Keratinocyte (primary cell): ENCODE data around the gene RRBP1. TPM values are rescaled to one million over a fixed set of nuclear protein-coding genes. Genes with fewer than 3 reads are reported as not detected.

Experiments used
- DNase-seq: peaks from one replicate; pipeline ENCODE4 v3.0.0-alpha.2; 2011; ENCODE audit warnings: low read depth, missing footprints, low spot score
- FAIRE-seq: peaks from 2 replicates; lab custom pipeline; 2011; peaks lifted over from hg19 to GRCh38; lab: Jason Lieb, UNC
- H2AFZ ChIP-seq: 2 replicates; pipeline ENCODE4 v1.6.0; 2012; ENCODE audit warnings: low read length, control low read depth, inconsistent platforms; ENCODE audit not compliant: control insufficient read depth
- H3K27ac ChIP-seq: 2 replicates; pipeline ENCODE4 v1.5.1; 2011; ENCODE audit warnings: low read length; ENCODE audit not compliant: control insufficient read depth, insufficient read depth
- H3K27me3 ChIP-seq: 3 replicates; pipeline ENCODE4 v1.6.0; 2011; ENCODE audit warnings: low read length; ENCODE audit not compliant: control insufficient read depth, insufficient read depth; ENCODE audit errors: extremely low read depth
- H3K36me3 ChIP-seq, 2 experiments: 2 replicates in 1 of 2; 3 replicates in 1 of 2; pipeline ENCODE4 v1.5.1; 2011; ENCODE audit warnings: low read length in 2 of 2, mild to moderate bottlenecking in 1 of 2; ENCODE audit not compliant: control insufficient read depth in 2 of 2, insufficient read depth in 2 of 2; ENCODE audit errors: extremely low read depth in 1 of 2
- H3K4me1 ChIP-seq: 3 replicates; pipeline ENCODE4 v1.5.1; 2011; ENCODE audit warnings: low read length; ENCODE audit not compliant: control insufficient read depth, insufficient read depth; ENCODE audit errors: extremely low read depth
- H3K4me2 ChIP-seq: 3 replicates; pipeline ENCODE4 v1.6.0; 2011; ENCODE audit warnings: low read depth, low read length; ENCODE audit not compliant: control insufficient read depth, insufficient read depth; ENCODE audit errors: extremely low read depth
- H3K4me3 ChIP-seq, 3 experiments: fragments of 200-600 bp in 1 of 3; sonication (generic) in 1 of 3; 2 replicates in 2 of 3; 3 replicates in 1 of 3; pipeline ENCODE4 v1.5.1; 2011 to 2016; ENCODE audit warnings: low read length in 3 of 3, mild to moderate bottlenecking in 3 of 3, control low read depth in 2 of 3, inconsistent platforms in 1 of 3, low read depth in 1 of 3, mixed read lengths in 1 of 3, mixed run types in 1 of 3, moderate library complexity in 1 of 3; ENCODE audit not compliant: control insufficient read depth in 2 of 3, insufficient read depth in 2 of 3; ENCODE audit errors: extremely low read depth in 1 of 3
- H3K79me2 ChIP-seq: 2 replicates; pipeline ENCODE4 v1.6.0; 2012; ENCODE audit warnings: low read length; ENCODE audit not compliant: control insufficient read depth, insufficient read depth
- H3K9ac ChIP-seq: 3 replicates; pipeline ENCODE4 v1.6.0; 2011; ENCODE audit warnings: low read length; ENCODE audit not compliant: control insufficient read depth, insufficient read depth; ENCODE audit errors: extremely low read depth
- H3K9me1 ChIP-seq: 3 replicates; pipeline ENCODE4 v1.6.0; 2011; ENCODE audit warnings: low read length; ENCODE audit not compliant: control insufficient read depth, insufficient read depth; ENCODE audit errors: extremely low read depth
- H3K9me3 ChIP-seq: 2 replicates; pipeline ENCODE4 v1.5.1; 2012; ENCODE audit warnings: low read depth, low read length; ENCODE audit not compliant: control insufficient read depth
- H4K20me1 ChIP-seq: 3 replicates; pipeline ENCODE4 v1.6.0; 2011; ENCODE audit warnings: low read length; ENCODE audit not compliant: control insufficient read depth, insufficient read depth; ENCODE audit errors: extremely low read depth
- CTCF ChIP-seq, 3 experiments: IDR thresholded peaks in 1 of 3; conservative IDR thresholded peaks in 1 of 3; optimal IDR thresholded peaks in 1 of 3; 2 replicates in 2 of 3; 3 replicates in 1 of 3; pipeline versions ENCODE3 to v1.5.1; 2011; ENCODE audit warnings: low read length in 3 of 3, mild to moderate bottlenecking in 3 of 3, moderate library complexity in 2 of 3, control low read depth in 1 of 3, inconsistent platforms in 1 of 3; ENCODE audit not compliant: insufficient read depth in 2 of 3; ENCODE audit errors: extremely low read depth in 1 of 3
- EZH2 ChIP-seq: IDR thresholded peaks from one replicate; pipeline ENCODE4 v1.6.1; 2012; ENCODE audit warnings: inconsistent platforms, mild to moderate bottlenecking, low read length, moderate library complexity
- dilution Hi-C: fragments of 300-500 bp; cut with MboI; formaldehyde crosslinking; loops from one replicate; pipeline ENCODE4 v1.7.0; 2020; ENCODE audit warnings: low sequenced_read_pairs; ENCODE audit not compliant: extremely low pct_ligation_motif_present
- polyA plus RNA-seq, 5 experiments: library from polyadenylated mRNA; depleted of rRNA in 3 of 5; stranded (reverse) in 3 of 5; stranded (forward) in 1 of 5; unstranded in 1 of 5; fragments of >200 nt; gene quantifications; 1 replicate in 1 of 5; 2 replicates in 3 of 5; 3 replicates in 1 of 5; pipeline versions ENCODE4 v1.2.1 to v1.2.3, GENCODE V29; 2011 to 2012; ENCODE audit warnings: missing spikeins in 2 of 5, low read depth in 1 of 5, low replicate concordance in 1 of 5

Gene RRBP1
- polyA plus RNA-seq, 1 donor (not counting 4 experiments of a cell fraction or from before 2014, with no cell fraction given) = 43.9 TPM

GRCh38 chr20:17697171-17697570 lies 15.1 kb upstream of the RRBP1 start:
- H3K4me1 ChIP-seq = peaks cover 9% of the 10 kb centered on the region
- H3K4me3 ChIP-seq = no peak overlapping the region
- no peak for FAIRE-seq
- DNase-seq = no peak
- dilution Hi-C loops = no loop called here
- H4K20me1 ChIP-seq = no peaks in the 10 kb centered on the region
- no peak overlapping the region for H3K4me2 ChIP-seq
- no peak overlapping the region for H3K27ac ChIP-seq
- peaks cover 4% of the 10 kb centered on the region for H3K27me3 ChIP-seq
- no peaks in the 10 kb centered on the region for H3K36me3 ChIP-seq
- no peak for TF ChIP-seq EZH2
- no peak for TF ChIP-seq CTCF (optimal IDR thresholded peaks at IDR 0.05 in 1 of 3, IDR thresholded peaks at IDR 0.05 in 1 of 3, conservative IDR thresholded peaks at IDR 0.05 in 1 of 3; ENCODE audit: extremely low read depth in 1 of 3, insufficient read depth in 2 of 3, low read length in 3 of 3)
- H3K79me2 ChIP-seq = no peaks in the 10 kb centered on the region
- no peaks in the 10 kb centered on the region for H3K9me1 ChIP-seq
- H3K9ac ChIP-seq = no peak overlapping the region
- H3K9me3 ChIP-seq = no peaks in the 10 kb centered on the region
- no peak overlapping the region for H2AFZ ChIP-seq

GRCh38 chr20:17696287-17696686 lies 14.2 kb upstream of the RRBP1 start:
- DNase-seq = no peak
- dilution Hi-C loops = no loop called here
- Histone ChIP-seq H3K9me1 (no peaks in the 10 kb centered on the region), H3K27ac (no peak overlapping the region), H3K9me3 (no peaks in the 10 kb centered on the region), H3K36me3 (no peaks in the 10 kb centered on the region), H4K20me1 (no peaks in the 10 kb centered on the region), H3K9ac (no peak overlapping the region), H2AFZ (no peak overlapping the region), H3K79me2 (no peaks in the 10 kb centered on the region), H3K4me3 (no peak overlapping the region), H3K4me1 (peaks cover 9% of the 10 kb centered on the region), H3K4me2 (no peak overlapping the region), H3K27me3 (peaks cover 6% of the 10 kb centered on the region)
- TF ChIP-seq EZH2 (no peak), CTCF (optimal IDR thresholded peaks at IDR 0.05 in 1 of 3, IDR thresholded peaks at IDR 0.05 in 1 of 3, conservative IDR thresholded peaks at IDR 0.05 in 1 of 3; ENCODE audit: extremely low read depth in 1 of 3, insufficient read depth in 2 of 3, low read length in 3 of 3) (no peak)
- no peak for FAIRE-seq
